HepG2 (cell line): Measurements from ENCODE around the gene SPNS1. TPM values are rescaled to one million over a fixed set of nuclear protein-coding genes. Genes with fewer than 3 reads are reported as not detected.

Experiments
- FOSL2 ChIP-seq: sonication (generic); formaldehyde crosslinking; IDR thresholded peaks from 2 replicates; pipeline ENCODE4 v1.4.0; 2020; ENCODE audit warnings: missing genetic modification reagents
- HMGA1 ChIP-seq: sonication (generic); formaldehyde crosslinking; conservative IDR thresholded peaks from 2 replicates; pipeline ENCODE4 v1.4.0; 2020; ENCODE audit warnings: missing genetic modification reagents
- MAFG ChIP-seq: sonication (generic); formaldehyde crosslinking; IDR thresholded peaks from 2 replicates; pipeline ENCODE4 v1.5.1; 2020; ENCODE audit warnings: mild to moderate bottlenecking, missing genetic modification reagents
- MATR3 ChIP-seq: sonication (generic); formaldehyde crosslinking; IDR thresholded peaks from 2 replicates; pipeline ENCODE4 v1.4.0; 2020; ENCODE audit warnings: missing genetic modification reagents
- PRPF4 ChIP-seq: fragments of 200-400 bp; formaldehyde crosslinking; IDR thresholded peaks from 2 replicates; pipeline ENCODE4 v1.6.1; 2016; ENCODE audit warnings: low read length, low read depth; ENCODE audit not compliant: poor library complexity, severe bottlenecking
- SALL2 ChIP-seq: sonication (generic); formaldehyde crosslinking; IDR thresholded peaks from 2 replicates; pipeline ENCODE4 v1.8.1; 2023; ENCODE audit warnings: mild to moderate bottlenecking, missing genetic modification reagents, inconsistent platforms
- SMYD3 ChIP-seq: sonication (generic); formaldehyde crosslinking; IDR thresholded peaks from 2 replicates; pipeline ENCODE4 v1.8.1; 2023; ENCODE audit warnings: mild to moderate bottlenecking, missing genetic modification reagents
- TEAD2 ChIP-seq: sonication (generic); formaldehyde crosslinking; IDR thresholded peaks from 2 replicates; pipeline ENCODE4 v1.9.0; 2021; ENCODE audit warnings: missing genetic modification reagents
- XRCC5 ChIP-seq: fragments of 200-400 bp; formaldehyde crosslinking; optimal IDR thresholded peaks from 2 replicates; pipeline ENCODE3; 2017; ENCODE audit warnings: mild to moderate bottlenecking, low read length
- ZNF350 ChIP-seq: sonication (generic); formaldehyde crosslinking; IDR thresholded peaks from 2 replicates; pipeline ENCODE4 v1.4.0; 2020; ENCODE audit warnings: mild to moderate bottlenecking, low read depth, missing genetic modification reagents, borderline replicate concordance
- ZNF83 ChIP-seq: sonication (generic); formaldehyde crosslinking; IDR thresholded peaks from 2 replicates; pipeline ENCODE4 v1.4.0; 2020; ENCODE audit warnings: missing genetic modification reagents, mild to moderate bottlenecking, borderline replicate concordance
- polyA plus RNA-seq, 8 experiments: library from polyadenylated mRNA; depleted of rRNA in 3 of 8; stranded (reverse) in 7 of 8; unstranded in 1 of 8; fragments of >200 nt; fragmentation: Illumina TruSeq in 4 of 8; extraction: Trizol in 4 of 8; gene quantifications; 2 replicates each; pipeline versions ENCODE4 v1.2.1 to v1.2.3, GENCODE V29; 2011 to 2016; ENCODE audit warnings: low read depth in 4 of 8, missing spikeins in 1 of 8, mixed read lengths in 1 of 8; ENCODE audit not compliant: insufficient read depth in 1 of 8
- total RNA-seq, 5 experiments: library from RNA; depleted of rRNA; stranded (reverse); fragments of >200 nt; fragmentation: Illumina TruSeq; extraction: Trizol; gene quantifications; 2 replicates each; pipeline ENCODE4 v1.2.3, GENCODE V29; 2016; ENCODE audit warnings: low read depth in 1 of 5
- TF ChIP-seq, protein P1 (sequence below), 2 experiments: sonication (generic) in 1 of 2; formaldehyde crosslinking in 1 of 2; IDR thresholded peaks; 2 replicates each; pipeline versions ENCODE4 v1.4.0 to v1.6.1; 2018 to 2020; ENCODE audit warnings: missing genetic modification reagents in 2 of 2, borderline replicate concordance in 1 of 2, low read depth in 1 of 2, mild to moderate bottlenecking in 1 of 2, missing biosample characterization in 1 of 2
- TF ChIP-seq, protein P2 (sequence below): sonication (generic); formaldehyde crosslinking; IDR thresholded peaks from 2 replicates; pipeline ENCODE4 v1.4.0; 2020; ENCODE audit warnings: mild to moderate bottlenecking, low read depth, missing genetic modification reagents
- TF ChIP-seq, protein P3 (sequence below): sonication (generic); formaldehyde crosslinking; IDR thresholded peaks from 2 replicates; pipeline ENCODE4 v1.4.0; 2020; ENCODE audit warnings: missing genetic modification reagents
- TF ChIP-seq, protein P4 (sequence below): sonication (generic); formaldehyde crosslinking; IDR thresholded peaks from 2 replicates; pipeline ENCODE4 v1.8.0; 2022; ENCODE audit warnings: missing genetic modification reagents, mild to moderate bottlenecking, moderate library complexity, borderline replicate concordance
- TF ChIP-seq, protein P5 (sequence below): sonication (generic); formaldehyde crosslinking; conservative IDR thresholded peaks from 2 replicates; pipeline ENCODE4 v1.8.0; 2022; ENCODE audit warnings: missing genetic modification reagents
- TF ChIP-seq, protein P6 (sequence below): sonication (generic); formaldehyde crosslinking; IDR thresholded peaks from 2 replicates; pipeline ENCODE4 v1.9.0; 2021; ENCODE audit warnings: missing genetic modification reagents, mild to moderate bottlenecking, borderline replicate concordance

SPNS1 gene
- total and polyA plus RNA-seq, 2 of the 13 experiments (the other 11 are each of a cell fraction or from before 2014, with no cell fraction given): 25.6 to 38.8 TPM

DNA sequence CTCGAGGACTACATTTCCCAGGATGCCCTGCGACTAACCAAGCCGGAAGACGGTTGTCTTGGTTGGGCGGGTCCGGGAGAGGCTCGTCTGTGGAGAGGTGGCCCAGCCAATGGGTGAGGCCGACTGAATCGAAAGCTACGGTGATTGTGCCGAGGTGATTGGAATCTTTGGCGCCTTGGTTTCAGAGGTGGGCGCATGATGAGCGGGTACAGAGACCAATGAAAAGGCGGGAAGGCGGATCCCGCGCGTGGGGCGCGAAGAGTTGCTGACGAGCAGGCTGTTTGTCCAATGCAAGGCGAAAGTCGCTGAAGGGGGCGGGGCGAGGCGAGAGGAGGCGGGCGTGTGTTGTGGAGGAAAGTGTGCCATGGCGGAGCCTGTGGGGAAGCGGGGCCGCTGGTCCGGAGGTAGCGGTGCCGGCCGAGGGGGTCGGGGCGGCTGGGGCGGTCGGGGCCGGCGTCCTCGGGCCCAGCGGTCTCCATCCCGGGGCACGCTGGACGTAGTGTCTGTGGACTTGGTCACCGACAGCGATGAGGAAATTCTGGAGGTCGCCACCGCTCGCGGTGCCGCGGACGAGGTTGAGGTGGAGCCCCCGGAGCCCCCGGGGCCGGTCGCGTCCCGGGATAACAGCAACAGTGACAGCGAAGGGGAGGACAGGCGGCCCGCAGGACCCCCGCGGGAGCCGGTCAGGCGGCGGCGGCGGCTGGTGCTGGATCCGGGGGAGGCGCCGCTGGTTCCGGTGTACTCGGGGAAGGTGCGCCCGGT lies 23.7 kb upstream of the SPNS1 start, which contains the start of gene NFATC2IP (continued):
- TF ChIP-seq, protein P1, sequence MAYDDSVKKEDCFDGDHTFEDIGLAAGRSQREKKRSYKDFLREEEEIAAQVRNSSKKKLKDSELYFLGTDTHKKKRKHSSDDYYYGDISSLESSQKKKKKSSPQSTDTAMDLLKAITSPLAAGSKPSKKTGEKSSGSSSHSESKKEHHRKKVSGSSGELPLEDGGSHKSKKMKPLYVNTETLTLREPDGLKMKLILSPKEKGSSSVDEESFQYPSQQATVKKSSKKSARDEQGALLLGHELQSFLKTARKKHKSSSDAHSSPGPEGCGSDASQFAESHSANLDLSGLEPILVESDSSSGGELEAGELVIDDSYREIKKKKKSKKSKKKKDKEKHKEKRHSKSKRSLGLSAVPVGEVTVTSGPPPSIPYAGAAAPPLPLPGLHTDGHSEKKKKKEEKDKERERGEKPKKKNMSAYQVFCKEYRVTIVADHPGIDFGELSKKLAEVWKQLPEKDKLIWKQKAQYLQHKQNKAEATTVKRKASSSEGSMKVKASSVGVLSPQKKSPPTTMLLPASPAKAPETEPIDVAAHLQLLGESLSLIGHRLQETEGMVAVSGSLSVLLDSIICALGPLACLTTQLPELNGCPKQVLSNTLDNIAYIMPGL (CRISPR knock-in tag; IDR thresholded peaks at IDR 0.05; ENCODE audit: borderline replicate concordance in 1 of 2, low read depth in 1 of 2): peak; percentile 70 to 81; a peak in 3 of 4 replicates
- TF ChIP-seq TEAD2 (CRISPR knock-in tag): no peak
- peak; percentile 59 for TF ChIP-seq XRCC5
- TF ChIP-seq, protein P2, sequence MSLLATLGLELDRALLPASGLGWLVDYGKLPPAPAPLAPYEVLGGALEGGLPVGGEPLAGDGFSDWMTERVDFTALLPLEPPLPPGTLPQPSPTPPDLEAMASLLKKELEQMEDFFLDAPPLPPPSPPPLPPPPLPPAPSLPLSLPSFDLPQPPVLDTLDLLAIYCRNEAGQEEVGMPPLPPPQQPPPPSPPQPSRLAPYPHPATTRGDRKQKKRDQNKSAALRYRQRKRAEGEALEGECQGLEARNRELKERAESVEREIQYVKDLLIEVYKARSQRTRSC (CRISPR knock-in tag): no peak
- TF ChIP-seq SALL2 (CRISPR knock-in tag): no peak
- TF ChIP-seq FOSL2: 0 out of 2 replicates have a peak, but pooled peaks have one; percentile 24
- no peak for TF ChIP-seq ZNF83 (CRISPR knock-in tag)
- TF ChIP-seq, protein P3, sequence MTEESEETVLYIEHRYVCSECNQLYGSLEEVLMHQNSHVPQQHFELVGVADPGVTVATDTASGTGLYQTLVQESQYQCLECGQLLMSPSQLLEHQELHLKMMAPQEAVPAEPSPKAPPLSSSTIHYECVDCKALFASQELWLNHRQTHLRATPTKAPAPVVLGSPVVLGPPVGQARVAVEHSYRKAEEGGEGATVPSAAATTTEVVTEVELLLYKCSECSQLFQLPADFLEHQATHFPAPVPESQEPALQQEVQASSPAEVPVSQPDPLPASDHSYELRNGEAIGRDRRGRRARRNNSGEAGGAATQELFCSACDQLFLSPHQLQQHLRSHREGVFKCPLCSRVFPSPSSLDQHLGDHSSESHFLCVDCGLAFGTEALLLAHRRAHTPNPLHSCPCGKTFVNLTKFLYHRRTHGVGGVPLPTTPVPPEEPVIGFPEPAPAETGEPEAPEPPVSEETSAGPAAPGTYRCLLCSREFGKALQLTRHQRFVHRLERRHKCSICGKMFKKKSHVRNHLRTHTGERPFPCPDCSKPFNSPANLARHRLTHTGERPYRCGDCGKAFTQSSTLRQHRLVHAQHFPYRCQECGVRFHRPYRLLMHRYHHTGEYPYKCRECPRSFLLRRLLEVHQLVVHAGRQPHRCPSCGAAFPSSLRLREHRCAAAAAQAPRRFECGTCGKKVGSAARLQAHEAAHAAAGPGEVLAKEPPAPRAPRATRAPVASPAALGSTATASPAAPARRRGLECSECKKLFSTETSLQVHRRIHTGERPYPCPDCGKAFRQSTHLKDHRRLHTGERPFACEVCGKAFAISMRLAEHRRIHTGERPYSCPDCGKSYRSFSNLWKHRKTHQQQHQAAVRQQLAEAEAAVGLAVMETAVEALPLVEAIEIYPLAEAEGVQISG (CRISPR knock-in tag): peak; percentile 97
- 0 out of 2 replicates have a peak, but pooled peaks have one; percentile 34 for TF ChIP-seq SMYD3 (CRISPR knock-in tag)
- TF ChIP-seq ZNF350 (CRISPR knock-in tag): peak; percentile 60; the same call in 1 of the 2 replicates
- TF ChIP-seq, protein P4, sequence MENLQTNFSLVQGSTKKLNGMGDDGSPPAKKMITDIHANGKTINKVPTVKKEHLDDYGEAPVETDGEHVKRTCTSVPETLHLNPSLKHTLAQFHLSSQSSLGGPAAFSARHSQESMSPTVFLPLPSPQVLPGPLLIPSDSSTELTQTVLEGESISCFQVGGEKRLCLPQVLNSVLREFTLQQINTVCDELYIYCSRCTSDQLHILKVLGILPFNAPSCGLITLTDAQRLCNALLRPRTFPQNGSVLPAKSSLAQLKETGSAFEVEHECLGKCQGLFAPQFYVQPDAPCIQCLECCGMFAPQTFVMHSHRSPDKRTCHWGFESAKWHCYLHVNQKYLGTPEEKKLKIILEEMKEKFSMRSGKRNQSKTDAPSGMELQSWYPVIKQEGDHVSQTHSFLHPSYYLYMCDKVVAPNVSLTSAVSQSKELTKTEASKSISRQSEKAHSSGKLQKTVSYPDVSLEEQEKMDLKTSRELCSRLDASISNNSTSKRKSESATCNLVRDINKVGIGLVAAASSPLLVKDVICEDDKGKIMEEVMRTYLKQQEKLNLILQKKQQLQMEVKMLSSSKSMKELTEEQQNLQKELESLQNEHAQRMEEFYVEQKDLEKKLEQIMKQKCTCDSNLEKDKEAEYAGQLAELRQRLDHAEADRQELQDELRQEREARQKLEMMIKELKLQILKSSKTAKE (CRISPR knock-in tag): peak; percentile 22; the same call in 1 of the 2 replicates
- no peak for TF ChIP-seq HMGA1
- no peak for TF ChIP-seq MAFG (CRISPR knock-in tag)
- no peak for TF ChIP-seq PRPF4
- TF ChIP-seq, protein P5, sequence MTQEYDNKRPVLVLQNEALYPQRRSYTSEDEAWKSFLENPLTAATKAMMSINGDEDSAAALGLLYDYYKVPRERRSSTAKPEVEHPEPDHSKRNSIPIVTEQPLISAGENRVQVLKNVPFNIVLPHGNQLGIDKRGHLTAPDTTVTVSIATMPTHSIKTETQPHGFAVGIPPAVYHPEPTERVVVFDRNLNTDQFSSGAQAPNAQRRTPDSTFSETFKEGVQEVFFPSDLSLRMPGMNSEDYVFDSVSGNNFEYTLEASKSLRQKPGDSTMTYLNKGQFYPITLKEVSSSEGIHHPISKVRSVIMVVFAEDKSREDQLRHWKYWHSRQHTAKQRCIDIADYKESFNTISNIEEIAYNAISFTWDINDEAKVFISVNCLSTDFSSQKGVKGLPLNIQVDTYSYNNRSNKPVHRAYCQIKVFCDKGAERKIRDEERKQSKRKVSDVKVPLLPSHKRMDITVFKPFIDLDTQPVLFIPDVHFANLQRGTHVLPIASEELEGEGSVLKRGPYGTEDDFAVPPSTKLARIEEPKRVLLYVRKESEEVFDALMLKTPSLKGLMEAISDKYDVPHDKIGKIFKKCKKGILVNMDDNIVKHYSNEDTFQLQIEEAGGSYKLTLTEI (CRISPR knock-in tag): no peak
- TF ChIP-seq, protein P6, sequence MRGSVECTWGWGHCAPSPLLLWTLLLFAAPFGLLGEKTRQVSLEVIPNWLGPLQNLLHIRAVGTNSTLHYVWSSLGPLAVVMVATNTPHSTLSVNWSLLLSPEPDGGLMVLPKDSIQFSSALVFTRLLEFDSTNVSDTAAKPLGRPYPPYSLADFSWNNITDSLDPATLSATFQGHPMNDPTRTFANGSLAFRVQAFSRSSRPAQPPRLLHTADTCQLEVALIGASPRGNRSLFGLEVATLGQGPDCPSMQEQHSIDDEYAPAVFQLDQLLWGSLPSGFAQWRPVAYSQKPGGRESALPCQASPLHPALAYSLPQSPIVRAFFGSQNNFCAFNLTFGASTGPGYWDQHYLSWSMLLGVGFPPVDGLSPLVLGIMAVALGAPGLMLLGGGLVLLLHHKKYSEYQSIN (CRISPR knock-in tag): no peak
- TF ChIP-seq MATR3 (CRISPR knock-in tag): no peak
